HCT116 (cell line): Measurements from ENCODE around the gene MYZAP. TPM values are rescaled to one million over a fixed set of nuclear protein-coding genes. Genes with fewer than 3 reads are reported as not detected.

Experiments
- ATAC-seq: fragments of 200-7000 bp; cut with Tn5 transposase; 2 replicates; pipeline ENCODE4 v1.9.1; 2020; ENCODE audit warnings: mild to moderate bottlenecking, moderate library complexity
- BruUV-seq: library from RNA; stranded (reverse); fragments of 400-500 nt; replicated peaks from 2 replicates; lab custom pipeline; 2021; lab: Mats Ljungman, UMichigan
- CTCF ChIA-PET: fragments of 300-600 bp; sonication (Branson Sonifier 250); formaldehyde crosslinking; loops from one replicate; lab custom pipeline; 2021; ENCODE audit warnings: antibody characterized with exemption; lab: Charles Lee
- POLR2A ChIA-PET: fragments of 300-600, 350-600 bp; sonication (Branson Sonifier 250); formaldehyde crosslinking; loops from one replicate; lab custom pipeline; 2021; ENCODE audit warnings: antibody characterized with exemption; lab: Charles Lee
- RAD21 ChIA-PET, 2 experiments: fragments of 300-600 bp; sonication (Branson Sonifier 250); formaldehyde crosslinking; loops; one replicate each; lab custom pipeline; 2023; ENCODE audit warnings: low total read pairs in 2 of 2; ENCODE audit not compliant: uncharacterized antibody in 2 of 2, unreplicated experiment in 2 of 2, low non-redundant PET in 1 of 2; lab: Charles Lee
- DNase-seq: peaks from one replicate; pipeline ENCODE4 v3.0.0-alpha.2; 2010; ENCODE audit warnings: low read depth, low spot score
- H2AFZ ChIP-seq: fragments of 200-600 bp; shearing (Covaris generic), sonication (generic); 2 replicates; pipeline ENCODE4 v1.6.1; 2017; ENCODE audit warnings: low read depth, mixed run types, mixed read lengths, antibody characterized with exemption, low read length; ENCODE audit not compliant: poor library complexity, severe bottlenecking
- H3K27ac ChIP-seq: 2 replicates; pipeline ENCODE4 v1.5.1; 2012; ENCODE audit warnings: low read depth, low read length
- H3K27me3 ChIP-seq: fragments of 200-600 bp; sonication (generic); 2 replicates; pipeline ENCODE4 v1.6.1; 2016; ENCODE audit warnings: mixed run types, low read length, mixed read lengths; ENCODE audit not compliant: insufficient read depth
- H3K36me3 ChIP-seq, 2 experiments: fragments of 200-500 bp in 1 of 2; fragments of 200-600 bp in 1 of 2; sonication (Bioruptor generic) in 1 of 2; sonication (generic) in 1 of 2; 2 replicates each; pipeline versions ENCODE4 v1.5.1 to v1.6.1; 2014 to 2016; ENCODE audit warnings: low read length in 2 of 2, inconsistent platforms in 1 of 2, mixed read lengths in 1 of 2, mixed run types in 1 of 2; ENCODE audit not compliant: insufficient read depth in 2 of 2, control insufficient read depth in 1 of 2
- H3K4me1 ChIP-seq, 2 experiments: fragments of 200-600 bp in 1 of 2; sonication (generic) in 1 of 2; 2 replicates each; pipeline versions ENCODE4 v1.5.1 to v1.6.1; 2012 to 2017; ENCODE audit warnings: low read length in 2 of 2, inconsistent platforms in 1 of 2, mild to moderate bottlenecking in 1 of 2, mixed read lengths in 1 of 2, mixed run types in 1 of 2, moderate library complexity in 1 of 2; ENCODE audit not compliant: insufficient read depth in 2 of 2, control insufficient read depth in 1 of 2
- H3K4me2 ChIP-seq: fragments of 200-600 bp; sonication (generic); 2 replicates; pipeline ENCODE4 v1.6.1; 2017; ENCODE audit warnings: mixed run types, low read length, mixed read lengths
- H3K4me3 ChIP-seq, 2 experiments: fragments of 200-600 bp in 1 of 2; sonication (generic) in 1 of 2; replicated peaks in 1 of 2; 2 replicates each; pipeline ENCODE4 v1.5.1; 2011 to 2016; ENCODE audit warnings: low read length in 2 of 2, control low read depth in 1 of 2, low read depth in 1 of 2, mild to moderate bottlenecking in 1 of 2, mixed read lengths in 1 of 2, mixed run types in 1 of 2
- H3K79me2 ChIP-seq: fragments of 200-600 bp; sonication (generic); 2 replicates; pipeline ENCODE4 v1.6.1; 2017; ENCODE audit warnings: mild to moderate bottlenecking, mixed run types, low read length, moderate library complexity, mixed read lengths; ENCODE audit not compliant: insufficient read depth
- H3K9ac ChIP-seq: fragments of 200-600 bp; sonication (generic); 2 replicates; pipeline ENCODE4 v1.6.1; 2016; ENCODE audit warnings: low read length, mixed read lengths
- H3K9me2 ChIP-seq: fragments of 200-600 bp; sonication (generic), shearing (Covaris generic); 2 replicates; pipeline ENCODE4 v1.6.1; 2017; ENCODE audit warnings: mixed run types, mild to moderate bottlenecking, moderate library complexity; ENCODE audit not compliant: insufficient read depth
- H3K9me3 ChIP-seq, 2 experiments: fragments of 200-500 bp in 1 of 2; fragments of 200-600 bp in 1 of 2; sonication (Bioruptor generic) in 1 of 2; sonication (generic) in 1 of 2; 2 replicates each; pipeline ENCODE4 v1.6.1; 2014 to 2017; ENCODE audit warnings: low read length in 2 of 2, mixed read lengths in 2 of 2, inconsistent platforms in 1 of 2, low read depth in 1 of 2, mild to moderate bottlenecking in 1 of 2, mixed run types in 1 of 2, moderate library complexity in 1 of 2; ENCODE audit not compliant: control insufficient read depth in 1 of 2, insufficient read depth in 1 of 2
- H4K20me1 ChIP-seq: fragments of 200-600 bp; sonication (generic), shearing (Covaris generic); 2 replicates; pipeline ENCODE4 v1.6.1; 2017; ENCODE audit warnings: mixed run types, mild to moderate bottlenecking, moderate library complexity; ENCODE audit not compliant: insufficient read depth
- CBX3 ChIP-seq: IDR thresholded peaks from 2 replicates; pipeline ENCODE4 v1.6.1; 2012; ENCODE audit warnings: low read depth
- CEBPB ChIP-seq: IDR thresholded peaks from 2 replicates; pipeline ENCODE4 v1.6.1; 2012; ENCODE audit warnings: low read depth
- EGR1 ChIP-seq: IDR thresholded peaks from 2 replicates; pipeline ENCODE4 v1.6.1; 2012; ENCODE audit warnings: low read depth
- EZH2 ChIP-seq: fragments of 200-600 bp; sonication (generic); IDR thresholded peaks from 2 replicates; pipeline ENCODE4 v1.6.1; 2017; ENCODE audit warnings: antibody characterized with exemption, mixed run types
- EZH2phosphoT487 ChIP-seq: fragments of 200-600 bp; IDR thresholded peaks from 2 replicates; pipeline ENCODE4 v1.6.1; 2018; ENCODE audit warnings: antibody characterized with exemption, borderline replicate concordance
- POLR2A ChIP-seq: IDR thresholded peaks from 2 replicates; pipeline ENCODE4 v1.7.0; 2011; ENCODE audit warnings: borderline replicate concordance; ENCODE audit not compliant: insufficient read depth, insufficient read length; ENCODE audit errors: extremely low read depth
- POLR2AphosphoS5 ChIP-seq: IDR thresholded peaks from 2 replicates; pipeline ENCODE4 v1.6.1; 2011; ENCODE audit warnings: mild to moderate bottlenecking, low read depth, low read length, moderate library complexity
- RAD21 ChIP-seq: IDR thresholded peaks from 2 replicates; pipeline ENCODE4 v1.6.1; 2012; ENCODE audit warnings: low read depth, mild to moderate bottlenecking
- SIN3A ChIP-seq: IDR thresholded peaks from 2 replicates; pipeline ENCODE4 v1.6.1; 2012; ENCODE audit warnings: low read depth
- SRF ChIP-seq: IDR thresholded peaks from 2 replicates; pipeline ENCODE4 v1.6.1; 2012; ENCODE audit warnings: low read depth
- ZNF274 ChIP-seq: fragments of 200-500 bp; sonication (Bioruptor generic); IDR thresholded peaks from 2 replicates; pipeline ENCODE4 v1.6.1; 2014; ENCODE audit warnings: mild to moderate bottlenecking, low read depth, low read length, inconsistent platforms
- intact Hi-C: fragments of 100-400 bp; cut with micrococcal nuclease; formaldehyde crosslinking; loops from 2 replicates; pipeline ENCODE4 v1.10.0; 2022
- total RNA-seq: library from RNA; stranded (reverse); gene quantifications from one replicate; pipeline ENCODE4 v1.2.1, GENCODE V29; 2021; ENCODE audit not compliant: unreplicated experiment
- TF ChIP-seq, protein P1 (sequence below): IDR thresholded peaks from 2 replicates; pipeline ENCODE4 v1.6.1; 2012
- TF ChIP-seq, protein P2 (sequence below): IDR thresholded peaks from 2 replicates; pipeline ENCODE4 v1.6.1; 2011; ENCODE audit warnings: mild to moderate bottlenecking, low read length, moderate library complexity; ENCODE audit not compliant: insufficient replicate concordance; ENCODE audit errors: extremely low read depth
- TF ChIP-seq, protein P3 (sequence below), 3 experiments: fragments of 200-600 bp in 1 of 3; sonication (generic) in 1 of 3; IDR thresholded peaks in 2 of 3; conservative IDR thresholded peaks in 1 of 3; 2 replicates each; pipeline ENCODE4 v1.5.1; 2012 to 2017; ENCODE audit warnings: low read depth in 2 of 3, low read length in 2 of 3, antibody characterized with exemption in 1 of 3, borderline replicate concordance in 1 of 3, control low read depth in 1 of 3, mild to moderate bottlenecking in 1 of 3, mixed read lengths in 1 of 3, mixed run types in 1 of 3, moderate library complexity in 1 of 3; ENCODE audit not compliant: insufficient read depth in 1 of 3

The MYZAP gene
- total RNA-seq, 1 experiment from 2014 or later, result 5.8 TPM

DNA sequence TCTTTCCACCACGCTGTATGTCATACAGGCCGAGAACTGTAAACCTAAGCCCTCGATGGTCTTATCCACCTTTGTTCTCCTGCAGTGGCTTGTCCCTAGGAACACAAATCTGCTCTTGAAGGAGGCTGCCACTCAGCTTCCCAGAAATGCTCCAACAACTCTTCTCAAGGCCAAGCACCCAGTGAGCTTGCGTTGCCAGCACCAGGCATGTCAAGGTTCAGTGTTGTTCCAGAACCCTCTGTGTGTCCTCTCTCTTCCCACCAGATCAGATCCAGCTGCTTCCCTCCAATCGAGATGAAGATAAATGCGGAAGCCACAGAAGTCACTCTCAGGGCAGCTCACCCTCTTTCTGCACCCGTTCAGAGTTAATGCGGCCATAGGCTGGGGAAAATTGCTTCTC is 11.3 kb upstream of the MYZAP start:
- Histone ChIP-seq H3K9me3 (peaks cover 5 to 11% of the 10 kb centered on the region in 2 experiments; a peak in 2 of 4 replicates), H3K79me2 (no peaks in the 10 kb centered on the region), H3K9ac (no peak overlapping the region), H3K27me3 (no peaks in the 10 kb centered on the region), H3K9me2 (no peaks in the 10 kb centered on the region), H3K36me3 (no peaks in the 10 kb centered on the region), H3K4me1 (no peaks in the 10 kb centered on the region), H3K4me3 (no peak overlapping the region), H3K4me2 (no peak overlapping the region), H4K20me1 (no peaks in the 10 kb centered on the region), H3K27ac (no peak overlapping the region), H2AFZ (no peak overlapping the region)
- ATAC-seq (no peak), DNase-seq (no peak)
- intact Hi-C loops, result no loop called here
- TF ChIP-seq CEBPB (no peak), SRF (no peak), EGR1 (no peak), POLR2A (no peak), EZH2phosphoT487 (no peak), CBX3 (no peak), EZH2 (no peak), POLR2AphosphoS5 (no peak), RAD21 (no peak), ZNF274 (no peak), SIN3A (no peak)
- TF ChIP-seq, protein P1, sequence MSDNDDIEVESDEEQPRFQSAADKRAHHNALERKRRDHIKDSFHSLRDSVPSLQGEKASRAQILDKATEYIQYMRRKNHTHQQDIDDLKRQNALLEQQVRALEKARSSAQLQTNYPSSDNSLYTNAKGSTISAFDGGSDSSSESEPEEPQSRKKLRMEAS, result no peak
- TF ChIP-seq, protein P2, sequence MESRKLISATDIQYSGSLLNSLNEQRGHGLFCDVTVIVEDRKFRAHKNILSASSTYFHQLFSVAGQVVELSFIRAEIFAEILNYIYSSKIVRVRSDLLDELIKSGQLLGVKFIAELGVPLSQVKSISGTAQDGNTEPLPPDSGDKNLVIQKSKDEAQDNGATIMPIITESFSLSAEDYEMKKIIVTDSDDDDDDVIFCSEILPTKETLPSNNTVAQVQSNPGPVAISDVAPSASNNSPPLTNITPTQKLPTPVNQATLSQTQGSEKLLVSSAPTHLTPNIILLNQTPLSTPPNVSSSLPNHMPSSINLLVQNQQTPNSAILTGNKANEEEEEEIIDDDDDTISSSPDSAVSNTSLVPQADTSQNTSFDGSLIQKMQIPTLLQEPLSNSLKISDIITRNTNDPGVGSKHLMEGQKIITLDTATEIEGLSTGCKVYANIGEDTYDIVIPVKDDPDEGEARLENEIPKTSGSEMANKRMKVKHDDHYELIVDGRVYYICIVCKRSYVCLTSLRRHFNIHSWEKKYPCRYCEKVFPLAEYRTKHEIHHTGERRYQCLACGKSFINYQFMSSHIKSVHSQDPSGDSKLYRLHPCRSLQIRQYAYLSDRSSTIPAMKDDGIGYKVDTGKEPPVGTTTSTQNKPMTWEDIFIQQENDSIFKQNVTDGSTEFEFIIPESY, result no peak
- TF ChIP-seq, protein P3, sequence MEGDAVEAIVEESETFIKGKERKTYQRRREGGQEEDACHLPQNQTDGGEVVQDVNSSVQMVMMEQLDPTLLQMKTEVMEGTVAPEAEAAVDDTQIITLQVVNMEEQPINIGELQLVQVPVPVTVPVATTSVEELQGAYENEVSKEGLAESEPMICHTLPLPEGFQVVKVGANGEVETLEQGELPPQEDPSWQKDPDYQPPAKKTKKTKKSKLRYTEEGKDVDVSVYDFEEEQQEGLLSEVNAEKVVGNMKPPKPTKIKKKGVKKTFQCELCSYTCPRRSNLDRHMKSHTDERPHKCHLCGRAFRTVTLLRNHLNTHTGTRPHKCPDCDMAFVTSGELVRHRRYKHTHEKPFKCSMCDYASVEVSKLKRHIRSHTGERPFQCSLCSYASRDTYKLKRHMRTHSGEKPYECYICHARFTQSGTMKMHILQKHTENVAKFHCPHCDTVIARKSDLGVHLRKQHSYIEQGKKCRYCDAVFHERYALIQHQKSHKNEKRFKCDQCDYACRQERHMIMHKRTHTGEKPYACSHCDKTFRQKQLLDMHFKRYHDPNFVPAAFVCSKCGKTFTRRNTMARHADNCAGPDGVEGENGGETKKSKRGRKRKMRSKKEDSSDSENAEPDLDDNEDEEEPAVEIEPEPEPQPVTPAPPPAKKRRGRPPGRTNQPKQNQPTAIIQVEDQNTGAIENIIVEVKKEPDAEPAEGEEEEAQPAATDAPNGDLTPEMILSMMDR (IDR thresholded peaks at IDR 0.05 in 2 of 3, conservative IDR thresholded peaks at IDR 0.05 in 1 of 3; ENCODE audit: borderline replicate concordance in 1 of 3, insufficient read depth in 1 of 3, low read depth in 2 of 3, low read length in 2 of 3), result no peak
- ChIA-PET CTCF (no interaction called here), POLR2A (no interaction called here), RAD21 (no interaction called here)
- no TSS peak for BruUV-seq
